ENCODE results near the gene KLRB1. TPM values are rescaled to one million over a fixed set of nuclear protein-coding genes. Genes with fewer than 3 reads are reported as not detected.
"Not testable (repeated sequence)": the region's sequence is repeated elsewhere in the genome, so short reads cannot be mapped to it uniquely, and the experiment has no call there.

Gene KLRB1
- total RNA-seq, 3 donors from 2014 or later (not counting 1 experiment from before 2014, with no cell fraction given), result 194 to 310 (median 216) TPM

DNA sequence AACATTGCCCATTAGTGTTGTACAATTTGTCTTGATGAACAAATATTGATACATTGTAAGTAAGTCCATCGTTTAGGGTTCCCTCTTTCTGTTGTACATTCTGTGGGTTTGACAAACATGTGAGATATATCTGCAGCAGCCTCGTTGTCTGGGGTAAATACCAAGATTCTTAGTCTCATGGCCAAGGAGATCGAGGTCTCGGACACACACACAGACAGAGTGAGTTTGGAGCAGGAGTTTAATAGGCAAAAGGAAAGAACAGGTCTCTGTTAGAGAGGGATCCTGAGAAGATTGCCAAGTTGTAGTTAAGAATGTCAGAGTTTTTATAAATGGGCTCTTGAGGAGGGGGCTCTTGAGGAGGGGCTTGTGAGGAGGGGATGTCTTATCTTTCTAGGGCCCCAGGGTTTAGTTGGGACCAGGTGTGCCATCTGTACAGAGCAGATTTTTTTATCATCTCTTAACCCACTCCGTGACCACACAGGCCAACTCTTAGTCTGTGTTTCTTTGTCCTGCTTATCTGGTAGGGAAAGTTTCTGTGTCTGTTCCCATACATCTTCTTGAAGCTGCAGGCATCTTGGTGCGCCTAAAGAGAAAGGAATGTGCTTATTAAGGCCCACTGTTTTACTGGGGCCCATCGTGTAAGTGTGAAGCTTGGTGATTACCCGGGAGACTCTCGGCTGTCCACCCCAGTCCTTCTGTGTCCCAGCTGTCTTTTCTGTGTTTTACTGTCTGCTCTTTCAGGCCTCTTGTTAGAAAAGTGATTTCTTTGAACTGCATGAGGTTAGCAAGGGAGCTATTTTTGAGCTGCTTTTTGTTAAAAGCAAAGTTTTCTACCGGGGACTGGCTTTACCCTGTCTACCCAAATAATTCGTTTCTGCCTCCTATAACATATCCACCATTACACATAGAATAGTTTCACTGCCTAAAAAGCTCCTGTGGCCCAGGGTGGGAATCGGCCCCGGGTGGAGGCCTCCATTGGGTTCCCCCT is 39.4 kb upstream of the KLRB1 start:
- DNase-seq (no peak), ATAC-seq (peak; percentile 0)
- intact Hi-C loops (cut with micrococcal nuclease), result loop anchor here (5.0 to 10.0 kb wide), 6 partner anchors 55 to 745 kb away; partner anchors contain the start of genes CLEC2B, GABARAPL1, KLRD1 and KLRF1
- Mint-ChIP-seq H3K36me3 (peaks cover 37% of the 10 kb centered on the region), H3K4me3 (peak overlapping the region; percentile 98), H3K9me3 (peaks cover 0 to 8% of the 10 kb centered on the region in 2 donors), H3K27me3 (ENCODE audit: low read depth in 2 of 2) (no peaks in the 10 kb centered on the region), H3K4me1 (peaks cover 74 to 85% of the 10 kb centered on the region in 2 donors), H3K27ac (peak overlapping the region; percentile 89 to 94)
- WGBS (ENCODE audit: insufficient coverage), result 20% methylated on average over 12 of the region's 13 CpGs
- H3K36me3 ChIP-seq (ENCODE audit: control insufficient read depth, insufficient read depth, low read length), result no peaks in the 10 kb centered on the region
- H3K4me1 ChIP-seq (ENCODE audit: control insufficient read depth, insufficient read depth, low read length), result peaks cover 29% of the 10 kb centered on the region
- H3K4me3 ChIP-seq (ENCODE audit: low read length), result peak overlapping the region; percentile 68
- H3K27me3 ChIP-seq (ENCODE audit: control insufficient read depth, insufficient read depth, low read length), result no peaks in the 10 kb centered on the region
- peak overlapping the region; percentile 90 for H3K27ac ChIP-seq (ENCODE audit: low read length)
- H3K9me3 ChIP-seq (ENCODE audit: control insufficient read depth, insufficient read depth, low read length), result no peaks in the 10 kb centered on the region
- TF ChIP-seq, protein P1, sequence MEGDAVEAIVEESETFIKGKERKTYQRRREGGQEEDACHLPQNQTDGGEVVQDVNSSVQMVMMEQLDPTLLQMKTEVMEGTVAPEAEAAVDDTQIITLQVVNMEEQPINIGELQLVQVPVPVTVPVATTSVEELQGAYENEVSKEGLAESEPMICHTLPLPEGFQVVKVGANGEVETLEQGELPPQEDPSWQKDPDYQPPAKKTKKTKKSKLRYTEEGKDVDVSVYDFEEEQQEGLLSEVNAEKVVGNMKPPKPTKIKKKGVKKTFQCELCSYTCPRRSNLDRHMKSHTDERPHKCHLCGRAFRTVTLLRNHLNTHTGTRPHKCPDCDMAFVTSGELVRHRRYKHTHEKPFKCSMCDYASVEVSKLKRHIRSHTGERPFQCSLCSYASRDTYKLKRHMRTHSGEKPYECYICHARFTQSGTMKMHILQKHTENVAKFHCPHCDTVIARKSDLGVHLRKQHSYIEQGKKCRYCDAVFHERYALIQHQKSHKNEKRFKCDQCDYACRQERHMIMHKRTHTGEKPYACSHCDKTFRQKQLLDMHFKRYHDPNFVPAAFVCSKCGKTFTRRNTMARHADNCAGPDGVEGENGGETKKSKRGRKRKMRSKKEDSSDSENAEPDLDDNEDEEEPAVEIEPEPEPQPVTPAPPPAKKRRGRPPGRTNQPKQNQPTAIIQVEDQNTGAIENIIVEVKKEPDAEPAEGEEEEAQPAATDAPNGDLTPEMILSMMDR (IDR thresholded peaks at IDR 0.05), result no peak

DNA sequence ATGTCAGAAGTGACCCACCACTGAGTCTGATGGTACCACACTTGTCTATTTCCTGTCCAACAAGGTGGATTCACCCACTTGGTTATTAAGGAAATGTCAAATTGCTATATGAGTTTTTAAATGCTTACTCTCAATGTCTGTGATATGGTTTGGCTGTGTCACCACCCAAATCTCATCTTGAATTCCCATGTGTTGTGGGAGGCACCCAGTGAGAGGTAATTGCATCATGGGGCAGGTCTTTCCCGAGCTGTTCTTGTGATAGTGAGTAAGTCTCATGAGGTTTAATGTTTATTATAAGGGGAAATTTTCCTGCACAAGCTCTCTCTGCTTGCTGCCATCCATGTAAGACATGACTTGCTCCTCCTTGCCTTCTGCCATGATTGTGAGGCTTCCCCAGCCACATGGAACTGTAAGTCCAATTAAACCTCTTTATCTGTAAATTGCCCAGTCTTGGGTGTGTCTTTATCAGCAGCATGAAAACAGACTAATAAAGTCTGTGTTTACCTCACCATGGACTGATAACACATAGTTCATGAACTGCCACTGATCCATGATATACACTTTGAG is 37.4 kb upstream of the KLRB1 start:
- Histone ChIP-seq H3K4me3 (ENCODE audit: low read length) (peak overlapping the region; percentile 44), H3K27ac (ENCODE audit: low read length) (peak overlapping the region; percentile 56), H3K4me1 (ENCODE audit: control insufficient read depth, insufficient read depth, low read length) (peaks cover 26% of the 10 kb centered on the region)
- intact Hi-C loops (cut with micrococcal nuclease), result loop anchor here (2.0 to 10.0 kb wide), 7 partner anchors 30 to 747 kb away; partner anchors contain the start of genes CLEC2B, GABARAPL1, KLRD1 and KLRF1
- Mint-ChIP-seq H3K36me3 (peaks cover 20% of the 10 kb centered on the region), H3K27ac (peak overlapping the region; percentile 89 to 94), H3K4me1 (peaks cover 61 to 72% of the 10 kb centered on the region in 2 donors), H3K4me3 (peak overlapping the region; percentile 89)
- not testable (repeated sequence) for H3K9me3 ChIP-seq (ENCODE audit: control insufficient read depth, insufficient read depth, low read length); H3K27me3 ChIP-seq (ENCODE audit: control insufficient read depth, insufficient read depth, low read length); H3K36me3 ChIP-seq (ENCODE audit: control insufficient read depth, insufficient read depth, low read length); H3K27me3 Mint-ChIP-seq (ENCODE audit: low read depth in 2 of 2); H3K9me3 Mint-ChIP-seq
- WGBS (ENCODE audit: insufficient coverage), result 23% methylated on average over 1 of the region's 1 CpG
- peak in 1 of 3 donors; percentile 13 for ATAC-seq
- peak in 1 of 2 donors; percentile 36 for DNase-seq

DNA sequence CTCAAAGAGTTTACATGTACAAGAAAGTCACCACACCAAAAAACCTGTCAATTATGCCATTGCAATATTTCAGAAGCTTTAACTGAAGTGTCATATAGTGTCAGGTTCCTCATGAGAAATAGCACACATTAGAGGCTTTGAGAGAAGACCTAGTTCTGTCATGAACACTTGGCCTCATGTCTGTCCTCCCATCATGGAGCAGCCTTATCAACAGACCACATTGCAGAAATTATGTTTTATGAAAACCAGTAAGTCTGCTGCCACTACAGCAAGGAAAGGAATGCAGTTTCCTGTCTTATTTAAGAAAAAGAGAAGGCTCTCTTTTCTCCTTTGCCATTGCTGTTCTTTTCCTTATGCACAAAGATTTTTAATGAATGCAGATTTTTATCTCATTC is 35.5 kb upstream of the KLRB1 start:
- peaks cover 26% of the 10 kb centered on the region for H3K4me1 ChIP-seq (ENCODE audit: control insufficient read depth, insufficient read depth, low read length)
- no peaks in the 10 kb centered on the region for H3K36me3 ChIP-seq (ENCODE audit: control insufficient read depth, insufficient read depth, low read length)
- H3K4me3 ChIP-seq (ENCODE audit: low read length), result peak overlapping the region; percentile 44
- peaks cover 6% of the 10 kb centered on the region for H3K36me3 Mint-ChIP-seq
- H3K9me3 Mint-ChIP-seq, result peaks cover 0 to 3% of the 10 kb centered on the region in 2 donors
- peak overlapping the region; percentile 89 for H3K4me3 Mint-ChIP-seq
- H3K27me3 Mint-ChIP-seq (ENCODE audit: low read depth in 2 of 2), result no peaks in the 10 kb centered on the region
- peak overlapping the region; percentile 41 for H3K27ac ChIP-seq (ENCODE audit: low read length)
- peak overlapping the region; percentile 89 to 94 for H3K27ac Mint-ChIP-seq
- TF ChIP-seq, protein P1 (IDR thresholded peaks at IDR 0.05), result no peak
- ATAC-seq (peak in 1 of 3 donors; percentile 8), DNase-seq (no peak)
- no peaks in the 10 kb centered on the region for H3K9me3 ChIP-seq (ENCODE audit: control insufficient read depth, insufficient read depth, low read length)
- intact Hi-C loops (cut with micrococcal nuclease), result loop anchor here (10.0 kb wide), 2 partner anchors 182 to 572 kb away; partner anchors contain the start of genes GABARAPL1 and KLRF1
- no peaks in the 10 kb centered on the region for H3K27me3 ChIP-seq (ENCODE audit: control insufficient read depth, insufficient read depth, low read length)
- H3K4me1 Mint-ChIP-seq, result peaks cover 49 to 57% of the 10 kb centered on the region in 2 donors
